ENCODE measurements around the gene STARD3NL. TPM values are rescaled to one million over a fixed set of nuclear protein-coding genes. Genes with fewer than 3 reads are reported as not detected.
A peak's percentile ranks its signal among the peaks of the same experiment; 100 is the strongest.
"Not testable (repeated sequence)": the region's sequence is repeated elsewhere in the genome, so short reads cannot be mapped to it uniquely, and the experiment has no call there.

The STARD3NL gene
- total and polyA plus RNA-seq, 4 experiments from 2014 or later = 11.4 to 54.4 (median 19.9) TPM

- H3K4me1 ChIP-seq (ENCODE audit: insufficient read depth, low read length); H3K36me3 Mint-ChIP-seq; H3K27me3 ChIP-seq (ENCODE audit: insufficient read depth, low read length); H3K36me3 ChIP-seq (ENCODE audit: insufficient read depth, low read length); H3K9me3 Mint-ChIP-seq; CTCF ChIA-PET (ENCODE audit: partially characterized antibody); H3K27me3 Mint-ChIP-seq; H3K4me1 Mint-ChIP-seq; DNase-seq; H3K27ac ChIP-seq (ENCODE audit: low read depth, low read length); POLR2A ChIA-PET (ENCODE audit: partially characterized antibody); intact Hi-C loops (cut with micrococcal nuclease); H3K9me3 ChIP-seq (ENCODE audit: control insufficient read depth in 1 of 2, low read length in 2 of 2); H3K4me3 ChIP-seq (ENCODE audit: low read length in 2 of 2): not testable (repeated sequence)
- Mint-ChIP-seq H3K4me3 (peak overlapping the region in 2 of 8 donors; percentile 17 to 30), H3K27ac (peak overlapping the region in 1 of 7 donors; percentile 53)
These were observed 81.1 kb downstream of the STARD3NL start for GRCh38 chr7:38259157-38259556.

GRCh38 chr7:38261601-38262000, 83.6 kb downstream of the STARD3NL start:
- not testable (repeated sequence) for H3K27me3 Mint-ChIP-seq; H3K9me3 ChIP-seq (ENCODE audit: control insufficient read depth in 1 of 2, low read length in 2 of 2); H3K36me3 ChIP-seq (ENCODE audit: insufficient read depth, low read length); H3K9me3 Mint-ChIP-seq; H3K36me3 Mint-ChIP-seq; H3K4me3 ChIP-seq (ENCODE audit: low read length in 2 of 2); H3K27ac ChIP-seq (ENCODE audit: low read depth, low read length); H3K4me1 Mint-ChIP-seq; H3K27me3 ChIP-seq (ENCODE audit: insufficient read depth, low read length); DNase-seq; H3K4me1 ChIP-seq (ENCODE audit: insufficient read depth, low read length); H3K27ac Mint-ChIP-seq
- H3K4me3 Mint-ChIP-seq = peak overlapping the region in 2 of 8 donors; percentile 15 to 48
- intact Hi-C loops (cut with micrococcal nuclease) = loop anchor here (5.0 kb wide), 1 partner anchor 41 kb away; no protein-coding TSS in a partner anchor
- CTCF ChIA-PET (ENCODE audit: partially characterized antibody) = interaction anchor here (0.7 kb wide), 1 partner anchor 74 kb away, joined by 3 read pairs; no protein-coding TSS in a partner anchor
- POLR2A ChIA-PET (ENCODE audit: partially characterized antibody) = interaction anchor here (0.6 kb wide), 1 partner anchor 44 kb away, joined by 3 read pairs; no protein-coding TSS in a partner anchor

- H3K4me1 Mint-ChIP-seq; H3K36me3 Mint-ChIP-seq; H3K27me3 ChIP-seq (ENCODE audit: insufficient read depth, low read length); H3K4me3 ChIP-seq (ENCODE audit: low read length in 2 of 2); H3K36me3 ChIP-seq (ENCODE audit: insufficient read depth, low read length); H3K9me3 ChIP-seq (ENCODE audit: control insufficient read depth in 1 of 2, low read length in 2 of 2); H3K27ac ChIP-seq (ENCODE audit: low read depth, low read length); DNase-seq; H3K9me3 Mint-ChIP-seq; POLR2A ChIA-PET (ENCODE audit: partially characterized antibody); H3K27me3 Mint-ChIP-seq; H3K4me1 ChIP-seq (ENCODE audit: insufficient read depth, low read length): not testable (repeated sequence)
- intact Hi-C loops (cut with micrococcal nuclease) = loop anchor here (5.0 kb wide), 1 partner anchor 40 kb away; no protein-coding TSS in a partner anchor
- Mint-ChIP-seq H3K27ac (peak overlapping the region in 1 of 7 donors; percentile 29), H3K4me3 (peak overlapping the region in 1 of 8 donors; percentile 13)
- CTCF ChIA-PET (ENCODE audit: partially characterized antibody) = interaction anchor here (0.6 kb wide), 1 partner anchor 91 kb away, joined by 3 read pairs; no protein-coding TSS in a partner anchor
These were observed 84.0 kb downstream of the STARD3NL start for GRCh38 chr7:38262026-38262425.

- H3K4me3 Mint-ChIP-seq = peak overlapping the region in 3 of 8 donors; percentile 9 to 24 (median 13)
- intact Hi-C loops (cut with micrococcal nuclease) = loop anchor here (5.0 kb wide), 1 partner anchor 40 kb away; no protein-coding TSS in a partner anchor
- H3K27me3 Mint-ChIP-seq = no peaks in the 10 kb centered on the region
- H3K27ac Mint-ChIP-seq = no peak overlapping the region
- ChIA-PET POLR2A (ENCODE audit: partially characterized antibody) (no interaction called here), CTCF (ENCODE audit: partially characterized antibody) (interaction anchor here (0.6 kb wide), 1 partner anchor 90 kb away, joined by 3 read pairs; no protein-coding TSS in a partner anchor)
- peaks cover 0 to 7% of the 10 kb centered on the region in 2 donors for H3K36me3 Mint-ChIP-seq
- peaks cover 0 to 2% (median 0%) of the 10 kb centered on the region in 4 donors for H3K4me1 Mint-ChIP-seq
- H3K4me1 ChIP-seq (ENCODE audit: insufficient read depth, low read length) = no peaks in the 10 kb centered on the region
- H3K36me3 ChIP-seq (ENCODE audit: insufficient read depth, low read length) = no peaks in the 10 kb centered on the region
- DNase-seq = no peak
- no peaks in the 10 kb centered on the region for H3K9me3 ChIP-seq (ENCODE audit: control insufficient read depth in 1 of 2, low read length in 2 of 2)
- H3K27ac ChIP-seq (ENCODE audit: low read depth, low read length) = no peak overlapping the region
- no peak overlapping the region for H3K4me3 ChIP-seq (ENCODE audit: low read length in 2 of 2)
- H3K9me3 Mint-ChIP-seq = no peaks in the 10 kb centered on the region
- H3K27me3 ChIP-seq (ENCODE audit: insufficient read depth, low read length) = no peaks in the 10 kb centered on the region
These were observed 84.5 kb downstream of the STARD3NL start for GRCh38 chr7:38262545-38262944.

GRCh38 chr7:38263274-38263673, 85.2 kb downstream of the STARD3NL start:
- CTCF ChIA-PET (ENCODE audit: partially characterized antibody); H3K27me3 ChIP-seq (ENCODE audit: insufficient read depth, low read length); H3K27me3 Mint-ChIP-seq; POLR2A ChIA-PET (ENCODE audit: partially characterized antibody); H3K4me1 Mint-ChIP-seq; H3K36me3 Mint-ChIP-seq; DNase-seq; H3K9me3 ChIP-seq (ENCODE audit: control insufficient read depth in 1 of 2, low read length in 2 of 2); H3K36me3 ChIP-seq (ENCODE audit: insufficient read depth, low read length); H3K9me3 Mint-ChIP-seq; H3K27ac ChIP-seq (ENCODE audit: low read depth, low read length); H3K4me3 ChIP-seq (ENCODE audit: low read length in 2 of 2); H3K4me1 ChIP-seq (ENCODE audit: insufficient read depth, low read length): not testable (repeated sequence)
- Mint-ChIP-seq H3K4me3 (peak overlapping the region in 1 of 8 donors; percentile 17), H3K27ac (peak overlapping the region in 1 of 7 donors; percentile 37)
- intact Hi-C loops (cut with micrococcal nuclease) = loop anchor here (5.0 kb wide), 1 partner anchor 39 kb away; no protein-coding TSS in a partner anchor

- POLR2A ChIA-PET (ENCODE audit: partially characterized antibody); H3K27ac ChIP-seq (ENCODE audit: low read depth, low read length); H3K9me3 ChIP-seq (ENCODE audit: control insufficient read depth in 1 of 2, low read length in 2 of 2); H3K27me3 ChIP-seq (ENCODE audit: insufficient read depth, low read length); H3K4me1 Mint-ChIP-seq; H3K36me3 Mint-ChIP-seq; CTCF ChIA-PET (ENCODE audit: partially characterized antibody); H3K4me3 ChIP-seq (ENCODE audit: low read length in 2 of 2); H3K4me1 ChIP-seq (ENCODE audit: insufficient read depth, low read length); H3K36me3 ChIP-seq (ENCODE audit: insufficient read depth, low read length); H3K27me3 Mint-ChIP-seq; DNase-seq; H3K9me3 Mint-ChIP-seq: not testable (repeated sequence)
- intact Hi-C loops (cut with micrococcal nuclease) = loop anchor here (5.0 kb wide), 1 partner anchor 38 kb away; no protein-coding TSS in a partner anchor
- H3K4me3 Mint-ChIP-seq = peak overlapping the region in 4 of 8 donors; percentile 26 to 59 (median 45)
- peak overlapping the region in 2 of 7 donors; percentile 64 to 76 for H3K27ac Mint-ChIP-seq
These were observed 86.6 kb downstream of the STARD3NL start for GRCh38 chr7:38264602-38265001.

- H3K27me3 ChIP-seq (ENCODE audit: insufficient read depth, low read length); H3K4me3 ChIP-seq (ENCODE audit: low read length in 2 of 2); H3K36me3 ChIP-seq (ENCODE audit: insufficient read depth, low read length); POLR2A ChIA-PET (ENCODE audit: partially characterized antibody); H3K36me3 Mint-ChIP-seq; H3K27ac ChIP-seq (ENCODE audit: low read depth, low read length); H3K4me1 ChIP-seq (ENCODE audit: insufficient read depth, low read length); CTCF ChIA-PET (ENCODE audit: partially characterized antibody); H3K9me3 ChIP-seq (ENCODE audit: control insufficient read depth in 1 of 2, low read length in 2 of 2); DNase-seq; H3K4me1 Mint-ChIP-seq; H3K9me3 Mint-ChIP-seq; intact Hi-C loops (cut with micrococcal nuclease); H3K27me3 Mint-ChIP-seq: not testable (repeated sequence)
- peak overlapping the region in 2 of 8 donors; percentile 43 to 48 for H3K4me3 Mint-ChIP-seq
- peak overlapping the region in 1 of 7 donors; percentile 70 for H3K27ac Mint-ChIP-seq
These were observed 87.9 kb downstream of the STARD3NL start for GRCh38 chr7:38265958-38266357.
